ENCODE data around the gene C1orf115. TPM values are rescaled to one million over a fixed set of nuclear protein-coding genes. Genes with fewer than 3 reads are reported as not detected.

Gene C1orf115
- total and polyA plus RNA-seq, 12 donors: 1.1 to 12.7 (median 7.0) TPM

- H3K4me1 ChIP-seq (replicated peaks in 1 of 2): peaks cover 0 to 16% of the 10 kb centered on the region in 2 donors
- DNase-seq: no peak
- H3K27ac ChIP-seq: no peak overlapping the region
- 92 to 97% (median 95%) methylated on average over 8 of the region's 8 CpGs for WGBS, 4 donors
- no peaks in the 10 kb centered on the region for H3K36me3 ChIP-seq (replicated peaks in 1 of 2)
- TF ChIP-seq POLR2A (IDR thresholded peaks at IDR 0.05) (no peak), CTCF (IDR thresholded peaks at IDR 0.05) (no peak)
- no peaks in the 10 kb centered on the region for H3K27me3 ChIP-seq
- no peaks in the 10 kb centered on the region for H3K9me3 ChIP-seq (replicated peaks in 1 of 3)
- no peak overlapping the region for H3K4me3 ChIP-seq
- intact Hi-C loops (cut with DNase I): loop anchor here (5.0 to 10.0 kb wide), 2 partner anchors 40 to 82 kb away; no protein-coding TSS in a partner anchor
Observed at GRCh38 chr1:220692436-220693228, 2.5 kb downstream of the C1orf115 start.

- 93 to 97% (median 94%) methylated on average over 8 of the region's 8 CpGs for WGBS, 4 donors
- no peak overlapping the region for H3K27ac ChIP-seq
- H3K4me3 ChIP-seq: no peak overlapping the region
- no peaks in the 10 kb centered on the region for H3K36me3 ChIP-seq (replicated peaks in 1 of 2)
- peaks cover 0 to 10% of the 10 kb centered on the region in 2 donors for H3K4me1 ChIP-seq (replicated peaks in 1 of 2)
- H3K9me3 ChIP-seq (replicated peaks in 1 of 3): no peaks in the 10 kb centered on the region
- intact Hi-C loops (cut with DNase I): loop anchor here (5.0 to 10.0 kb wide), 2 partner anchors 37 to 80 kb away; no protein-coding TSS in a partner anchor
- no peak for DNase-seq
- no peaks in the 10 kb centered on the region for H3K27me3 ChIP-seq
- TF ChIP-seq CTCF (IDR thresholded peaks at IDR 0.05) (no peak), POLR2A (IDR thresholded peaks at IDR 0.05) (no peak)
Observed at GRCh38 chr1:220694866-220695382, 4.8 kb downstream of the C1orf115 start.

GRCh38 chr1:220695426-220695825 lies 5.3 kb downstream of the C1orf115 start:
- WGBS, 4 donors: 88 to 93% (median 92%) methylated on average over 4 of the region's 4 CpGs
- H3K4me3 ChIP-seq: no peak overlapping the region
- intact Hi-C loops (cut with DNase I): loop anchor here in 1 of 2 donors (10.0 kb wide), 1 partner anchor 79 kb away; no protein-coding TSS in a partner anchor
- H3K27me3 ChIP-seq: no peaks in the 10 kb centered on the region
- no peaks in the 10 kb centered on the region for H3K9me3 ChIP-seq (replicated peaks in 1 of 3)
- DNase-seq: no peak
- no peaks in the 10 kb centered on the region for H3K36me3 ChIP-seq (replicated peaks in 1 of 2)
- H3K4me1 ChIP-seq (replicated peaks in 1 of 2): peaks cover 0 to 10% of the 10 kb centered on the region in 2 donors
- no peak for TF ChIP-seq CTCF (IDR thresholded peaks at IDR 0.05)
- TF ChIP-seq POLR2A (IDR thresholded peaks at IDR 0.05): no peak
- no peak overlapping the region for H3K27ac ChIP-seq

- no peak for DNase-seq
- H3K4me3 ChIP-seq: no peak overlapping the region
- peaks cover 0 to under 1% of the 10 kb centered on the region in 2 donors for H3K4me1 ChIP-seq (replicated peaks in 1 of 2)
- H3K36me3 ChIP-seq (replicated peaks in 1 of 2): no peaks in the 10 kb centered on the region
- intact Hi-C loops (cut with DNase I): loop anchor here in 1 of 2 donors (10.0 kb wide), 1 partner anchor 78 kb away; no protein-coding TSS in a partner anchor
- TF ChIP-seq CTCF (IDR thresholded peaks at IDR 0.05) (no peak), POLR2A (IDR thresholded peaks at IDR 0.05) (no peak)
- H3K27ac ChIP-seq: no peak overlapping the region
- no peaks in the 10 kb centered on the region for H3K9me3 ChIP-seq (replicated peaks in 1 of 3)
- 95 to 98% (median 96%) methylated on average over 16 of the region's 16 CpGs for WGBS, 4 donors
- no peaks in the 10 kb centered on the region for H3K27me3 ChIP-seq
Observed at GRCh38 chr1:220696226-220696862, 6.2 kb downstream of the C1orf115 start.
